ENCODE data around the gene NACC2. TPM values are rescaled to one million over a fixed set of nuclear protein-coding genes. Genes with fewer than 3 reads are reported as not detected.

The NACC2 gene
- total RNA-seq, 4 donors from 2014 or later = 18.4 to 33.6 (median 22.4) TPM

DNA sequence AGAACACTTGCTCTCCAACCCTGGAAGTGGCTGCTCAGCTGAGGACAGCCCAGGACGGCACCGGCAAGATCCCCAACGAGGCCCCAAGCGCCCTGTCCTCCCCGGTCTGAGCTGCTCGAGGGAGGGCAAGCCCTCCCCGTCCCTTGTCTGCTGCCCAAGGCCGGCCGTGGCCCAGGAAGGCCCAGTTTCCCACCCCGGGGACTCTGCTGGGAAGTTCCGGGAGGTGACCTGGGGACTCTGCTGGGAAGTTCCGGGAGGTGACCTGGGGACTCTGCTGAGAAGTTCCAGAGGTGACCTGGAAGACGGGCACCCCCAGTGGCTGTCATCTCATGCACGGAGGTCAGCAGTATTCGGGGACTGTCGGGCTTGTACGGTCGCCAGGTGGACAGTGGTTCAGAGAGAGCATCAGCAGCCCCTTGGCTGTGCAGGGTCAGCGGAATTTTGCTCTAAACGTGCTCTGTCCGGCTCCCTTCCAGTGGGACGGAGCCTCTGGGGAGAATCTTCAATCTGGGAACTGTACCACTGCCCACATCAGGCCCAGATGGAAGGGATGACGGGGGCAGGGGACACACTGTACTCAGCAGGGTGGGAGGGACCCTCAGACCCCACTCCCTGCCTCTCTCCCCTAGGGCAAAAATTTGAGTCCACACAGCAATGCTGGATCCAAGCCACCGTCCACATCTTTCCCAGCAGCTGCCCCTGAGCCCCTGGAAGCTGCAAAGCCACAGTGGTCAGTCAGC lies 7.2 kb downstream of the NACC2 start:
- no peaks in the 10 kb centered on the region for H3K36me3 ChIP-seq
- 72 to 84% methylated on average over 10 to 13 of the region's 24 CpGs for WGBS, 2 donors
- no peaks in the 10 kb centered on the region for H3K27me3 ChIP-seq
- H3K9me3 ChIP-seq = no peaks in the 10 kb centered on the region
- no peak overlapping the region for H3K4me3 ChIP-seq (replicated peaks in 1 of 3)
- TF ChIP-seq, protein P1, sequence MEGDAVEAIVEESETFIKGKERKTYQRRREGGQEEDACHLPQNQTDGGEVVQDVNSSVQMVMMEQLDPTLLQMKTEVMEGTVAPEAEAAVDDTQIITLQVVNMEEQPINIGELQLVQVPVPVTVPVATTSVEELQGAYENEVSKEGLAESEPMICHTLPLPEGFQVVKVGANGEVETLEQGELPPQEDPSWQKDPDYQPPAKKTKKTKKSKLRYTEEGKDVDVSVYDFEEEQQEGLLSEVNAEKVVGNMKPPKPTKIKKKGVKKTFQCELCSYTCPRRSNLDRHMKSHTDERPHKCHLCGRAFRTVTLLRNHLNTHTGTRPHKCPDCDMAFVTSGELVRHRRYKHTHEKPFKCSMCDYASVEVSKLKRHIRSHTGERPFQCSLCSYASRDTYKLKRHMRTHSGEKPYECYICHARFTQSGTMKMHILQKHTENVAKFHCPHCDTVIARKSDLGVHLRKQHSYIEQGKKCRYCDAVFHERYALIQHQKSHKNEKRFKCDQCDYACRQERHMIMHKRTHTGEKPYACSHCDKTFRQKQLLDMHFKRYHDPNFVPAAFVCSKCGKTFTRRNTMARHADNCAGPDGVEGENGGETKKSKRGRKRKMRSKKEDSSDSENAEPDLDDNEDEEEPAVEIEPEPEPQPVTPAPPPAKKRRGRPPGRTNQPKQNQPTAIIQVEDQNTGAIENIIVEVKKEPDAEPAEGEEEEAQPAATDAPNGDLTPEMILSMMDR (IDR thresholded peaks at IDR 0.05) = no peak
- TF ChIP-seq POLR2A (IDR thresholded peaks at IDR 0.05) = no peak
- H3K4me1 ChIP-seq = peaks cover 16 to 52% of the 10 kb centered on the region in 2 donors
- H3K27ac ChIP-seq = no peak overlapping the region
- intact Hi-C loops (cut with DNase I) = no loop called here
- DNase-seq = no peak

DNA sequence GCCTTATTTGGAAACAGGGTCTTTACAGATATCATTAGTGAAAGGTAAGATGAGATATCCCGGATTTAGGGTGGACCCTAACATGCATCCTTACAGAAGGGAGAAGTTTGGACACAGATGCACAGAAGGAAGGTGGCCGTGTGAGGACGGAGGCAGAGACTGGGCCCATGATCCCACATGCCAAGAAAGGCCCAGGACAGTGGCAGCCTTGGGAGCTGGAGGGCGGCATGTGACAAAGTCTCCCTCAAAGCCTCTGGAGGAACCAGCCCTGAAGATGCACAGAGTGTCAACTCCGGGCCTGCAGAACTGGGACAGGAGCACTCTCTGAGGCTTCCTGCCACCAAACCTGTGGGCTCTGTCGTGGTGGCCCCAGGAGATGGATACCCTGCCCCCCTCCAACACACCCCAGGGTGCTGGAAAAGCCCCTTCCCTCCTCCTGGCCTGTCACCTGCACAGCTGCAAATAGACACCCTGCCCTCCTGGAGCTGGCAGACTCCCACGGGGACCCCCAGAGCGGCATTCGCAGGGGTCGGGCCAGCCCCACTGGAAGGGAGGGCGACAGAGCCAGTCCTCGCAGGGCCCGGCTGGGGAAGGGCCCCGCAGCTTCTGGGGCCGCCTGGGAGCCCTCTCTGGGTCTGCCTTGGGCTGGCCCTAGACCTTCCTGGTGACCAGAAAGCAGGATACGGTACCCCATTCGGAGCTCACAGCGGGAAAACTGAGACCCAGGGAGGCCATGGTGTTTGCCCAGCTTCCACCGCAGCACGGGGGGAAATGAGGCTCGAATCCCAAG lies 7.9 kb downstream of the NACC2 start:
- TF ChIP-seq, protein P1 (IDR thresholded peaks at IDR 0.05) = no peak
- TF ChIP-seq POLR2A (IDR thresholded peaks at IDR 0.05) = no peak
- Histone ChIP-seq H3K4me3 (replicated peaks in 1 of 3) (no peak overlapping the region), H3K4me1 (peaks cover 18 to 52% of the 10 kb centered on the region in 2 donors), H3K27ac (peak overlapping the region in 1 of 3 donors; percentile 35), H3K9me3 (no peaks in the 10 kb centered on the region), H3K27me3 (no peaks in the 10 kb centered on the region), H3K36me3 (no peaks in the 10 kb centered on the region)
- intact Hi-C loops (cut with DNase I) = no loop called here
- no peak for DNase-seq
- 86 to 90% methylated on average over 10 of the region's 21 CpGs for WGBS, 2 donors

DNA sequence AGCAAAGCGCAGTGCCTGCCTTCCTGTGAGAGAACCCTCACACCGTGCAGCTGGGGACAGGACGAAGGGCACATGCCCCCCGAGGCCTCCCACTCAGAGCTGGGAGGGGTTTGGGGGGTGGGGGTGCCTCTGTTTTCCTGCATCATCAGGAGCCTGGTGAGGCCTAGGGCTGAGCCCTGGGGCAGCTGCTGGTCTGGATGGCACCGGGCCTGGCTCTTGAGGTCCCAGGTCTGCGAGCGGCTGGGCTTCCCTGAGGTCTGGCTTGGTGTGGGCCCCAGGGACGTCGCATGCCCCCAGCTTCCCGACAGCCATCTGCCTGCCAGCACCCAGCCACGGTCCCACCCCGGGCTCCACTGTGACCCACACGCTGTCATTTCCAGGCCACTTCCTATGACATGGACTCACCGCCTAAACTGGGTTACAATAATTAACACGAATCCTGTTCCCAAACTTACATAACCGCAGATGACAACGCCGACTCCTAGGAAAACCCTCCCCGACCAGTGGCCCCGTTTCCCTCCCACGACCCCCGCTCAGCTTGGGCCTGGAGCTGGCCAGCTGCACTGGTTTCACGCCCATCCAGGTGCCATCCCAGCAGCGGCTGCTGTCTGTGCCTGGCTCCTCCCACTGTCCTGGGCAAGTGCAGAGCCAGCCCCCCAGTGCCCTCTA lies 8.7 kb downstream of the NACC2 start:
- TF ChIP-seq POLR2A (IDR thresholded peaks at IDR 0.05) = no peak
- TF ChIP-seq, protein P1 (IDR thresholded peaks at IDR 0.05) = no peak
- WGBS, 2 donors = 63 to 84% methylated on average over 15 to 17 of the region's 24 CpGs
- no peaks in the 10 kb centered on the region for H3K27me3 ChIP-seq
- H3K27ac ChIP-seq = peak overlapping the region in 2 of 3 donors; percentile 35 to 80
- H3K4me1 ChIP-seq = peaks cover 24 to 52% of the 10 kb centered on the region in 2 donors
- H3K9me3 ChIP-seq = no peaks in the 10 kb centered on the region
- H3K4me3 ChIP-seq (replicated peaks in 1 of 3) = no peak overlapping the region
- no peaks in the 10 kb centered on the region for H3K36me3 ChIP-seq
- intact Hi-C loops (cut with DNase I) = no loop called here
- DNase-seq = peak in 1 of 2 donors; percentile 29

DNA sequence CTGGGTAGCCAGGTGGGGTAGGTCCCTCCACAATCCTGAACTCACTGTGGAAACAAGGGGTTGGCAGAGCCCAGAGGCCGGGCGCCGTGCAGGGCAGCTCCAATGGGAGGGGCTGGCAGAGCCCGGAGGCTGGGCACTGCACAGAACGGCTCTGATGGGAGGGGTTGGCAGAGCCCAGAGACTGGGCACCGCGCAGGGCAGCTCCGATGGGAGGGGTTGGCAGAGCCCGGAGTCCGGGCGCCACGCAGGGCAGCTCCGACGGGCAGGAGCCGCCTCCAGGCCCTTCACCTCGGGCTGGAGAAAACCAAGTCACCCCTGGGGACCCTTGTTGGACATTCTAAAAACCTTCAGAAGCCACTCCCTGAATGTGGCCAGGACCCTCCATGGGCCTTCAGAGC lies 9.3 kb downstream of the NACC2 start:
- peaks cover 28 to 52% of the 10 kb centered on the region in 2 donors for H3K4me1 ChIP-seq
- intact Hi-C loops (cut with DNase I) = no loop called here
- H3K4me3 ChIP-seq (replicated peaks in 1 of 3) = no peak overlapping the region
- H3K27ac ChIP-seq = peak overlapping the region in 2 of 3 donors; percentile 35 to 80
- DNase-seq = peak; percentile 93 to 94
- 26 to 35% methylated on average over 6 of the region's 16 CpGs for WGBS, 2 donors
- no peaks in the 10 kb centered on the region for H3K9me3 ChIP-seq
- no peak for TF ChIP-seq POLR2A (IDR thresholded peaks at IDR 0.05)
- TF ChIP-seq, protein P1 (IDR thresholded peaks at IDR 0.05) = no peak
- no peaks in the 10 kb centered on the region for H3K36me3 ChIP-seq
- no peaks in the 10 kb centered on the region for H3K27me3 ChIP-seq
